OCI-LY7 (cell line): ENCODE results near the gene SLC2A4RG.
"Not testable (repeated sequence)": the region's sequence is repeated elsewhere in the genome, so short reads cannot be mapped to it uniquely, and the experiment has no call there.

ENCODE experiments used
- CTCF ChIP-seq: fragments of 200-600 bp; sonication (generic); conservative IDR thresholded peaks from 2 replicates; pipeline ENCODE4 v1.5.1; 2014; ENCODE audit warnings: mild to moderate bottlenecking, antibody characterized with exemption, low read length, moderate library complexity, mixed read lengths
- EZH2phosphoT487 ChIP-seq: fragments of 200-600 bp; sonication (generic); IDR thresholded peaks from 2 replicates; pipeline ENCODE4 v1.6.1; 2018; ENCODE audit warnings: low read depth, borderline replicate concordance, mild to moderate bottlenecking, mixed run types, antibody characterized with exemption, low read length, moderate library complexity, mixed read lengths

DNA sequence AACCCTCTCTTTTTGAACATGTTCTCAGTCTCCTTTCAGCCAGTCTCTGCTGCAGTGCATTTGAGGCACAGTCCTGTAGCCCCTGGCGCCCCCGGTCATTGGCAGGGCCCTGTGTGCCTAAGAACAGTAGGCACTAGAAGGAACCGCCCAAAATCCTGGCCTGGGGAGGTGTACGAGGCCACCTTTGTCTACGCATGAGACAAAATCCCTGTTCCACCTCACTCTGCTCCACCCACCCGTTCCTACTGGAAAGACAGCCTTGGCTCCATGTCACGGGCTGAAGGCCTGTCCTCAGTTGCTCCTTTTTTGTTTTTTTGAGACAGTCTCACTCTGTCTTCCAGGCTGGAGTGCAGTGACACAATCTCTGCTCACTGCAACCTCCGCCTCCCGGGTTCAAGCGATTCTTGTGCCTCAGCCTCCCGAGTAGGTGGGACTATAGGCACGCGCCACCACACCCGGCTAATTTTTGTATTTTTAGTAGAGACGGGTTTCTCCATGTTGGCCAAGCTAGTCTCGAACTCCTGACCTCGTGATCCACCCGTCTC, 9.3 kb upstream of the SLC2A4RG start:
- not testable (repeated sequence) for TF ChIP-seq CTCF, EZH2phosphoT487
